ENCODE results near the gene TMPRSS11F. TPM values are rescaled to one million over a fixed set of nuclear protein-coding genes. Genes with fewer than 3 reads are reported as not detected.

Gene TMPRSS11F
- total and polyA plus RNA-seq, 2 donors (not counting 1 experiment from before 2014, with no cell fraction given), result not detected

- no peak overlapping the region for H3K27ac ChIP-seq (ENCODE audit: low read length in 2 of 2)
Measured at GRCh38 chr4:68145261-68145660, 15.6 kb upstream of the TMPRSS11F start.

GRCh38 chr4:68141852-68142251 lies 12.2 kb upstream of the TMPRSS11F start:
- H3K27me3 Mint-ChIP-seq, result no peaks in the 10 kb centered on the region
- H3K36me3 ChIP-seq (replicated peaks in 1 of 2; ENCODE audit: control extremely low read depth in 1 of 2, control insufficient read depth in 1 of 2, extremely low read depth in 1 of 2, insufficient read depth in 2 of 2, low read length in 1 of 2), result no peaks in the 10 kb centered on the region
- H2AFZ ChIP-seq (ENCODE audit: insufficient read depth, low read depth, low read length, poor library complexity, severe bottlenecking), result no peak overlapping the region
- DNase-seq (no peak), ATAC-seq (ENCODE audit: low read depth) (no peak)
- ChIA-PET CTCF (no interaction called here), POLR2A (no interaction called here)
- no CpG with 5 or more reads among the region's 1 CpG for WGBS (ENCODE audit: insufficient coverage)
- no peak for TF ChIP-seq EZH2 (IDR thresholded peaks at IDR 0.05; ENCODE audit: borderline replicate concordance, insufficient read depth, low read depth, low read length, poor library complexity, severe bottlenecking)
- TF ChIP-seq, protein P1, sequence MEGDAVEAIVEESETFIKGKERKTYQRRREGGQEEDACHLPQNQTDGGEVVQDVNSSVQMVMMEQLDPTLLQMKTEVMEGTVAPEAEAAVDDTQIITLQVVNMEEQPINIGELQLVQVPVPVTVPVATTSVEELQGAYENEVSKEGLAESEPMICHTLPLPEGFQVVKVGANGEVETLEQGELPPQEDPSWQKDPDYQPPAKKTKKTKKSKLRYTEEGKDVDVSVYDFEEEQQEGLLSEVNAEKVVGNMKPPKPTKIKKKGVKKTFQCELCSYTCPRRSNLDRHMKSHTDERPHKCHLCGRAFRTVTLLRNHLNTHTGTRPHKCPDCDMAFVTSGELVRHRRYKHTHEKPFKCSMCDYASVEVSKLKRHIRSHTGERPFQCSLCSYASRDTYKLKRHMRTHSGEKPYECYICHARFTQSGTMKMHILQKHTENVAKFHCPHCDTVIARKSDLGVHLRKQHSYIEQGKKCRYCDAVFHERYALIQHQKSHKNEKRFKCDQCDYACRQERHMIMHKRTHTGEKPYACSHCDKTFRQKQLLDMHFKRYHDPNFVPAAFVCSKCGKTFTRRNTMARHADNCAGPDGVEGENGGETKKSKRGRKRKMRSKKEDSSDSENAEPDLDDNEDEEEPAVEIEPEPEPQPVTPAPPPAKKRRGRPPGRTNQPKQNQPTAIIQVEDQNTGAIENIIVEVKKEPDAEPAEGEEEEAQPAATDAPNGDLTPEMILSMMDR (IDR thresholded peaks at IDR 0.05), result no peak
- H3K27me3 ChIP-seq (replicated peaks in 1 of 4; ENCODE audit: control extremely low read depth in 1 of 4, control insufficient read depth in 3 of 4, insufficient read depth in 4 of 4, low read length in 3 of 4), result no peaks in the 10 kb centered on the region
- H3K27ac ChIP-seq (ENCODE audit: low read length in 2 of 2), result no peak overlapping the region
- no peaks in the 10 kb centered on the region for H3K4me1 ChIP-seq (ENCODE audit: control insufficient read depth in 2 of 2, insufficient read depth in 2 of 2, low read length in 2 of 2)
- H3K79me2 ChIP-seq (ENCODE audit: control insufficient read depth, insufficient read depth, low read length), result no peaks in the 10 kb centered on the region
- H3K9me3 Mint-ChIP-seq (ENCODE audit: insufficient read depth), result peaks cover 2% of the 10 kb centered on the region
- no peaks in the 10 kb centered on the region for H4K20me1 ChIP-seq (ENCODE audit: control insufficient read depth, insufficient read depth, low read length, poor library complexity, severe bottlenecking)
- H3K4me2 ChIP-seq (replicated peaks; ENCODE audit: low read depth, low read length, poor library complexity, severe bottlenecking), result no peak overlapping the region
- H3K4me3 Mint-ChIP-seq, result no peak overlapping the region
- H3K4me1 Mint-ChIP-seq, result no peaks in the 10 kb centered on the region
- intact Hi-C loops (cut with micrococcal nuclease), result no loop called here
- no peak overlapping the region for H3K27ac Mint-ChIP-seq
- H3K9ac ChIP-seq (ENCODE audit: low read length), result no peak overlapping the region
- no peaks in the 10 kb centered on the region for H3K9me3 ChIP-seq (ENCODE audit: control extremely low read depth in 1 of 3, control insufficient read depth in 2 of 3, insufficient read depth in 1 of 3, low read length in 2 of 3)
- no peak overlapping the region for H3K4me3 ChIP-seq (ENCODE audit: control extremely low read depth in 1 of 5, extremely low read depth in 1 of 5, insufficient read depth in 1 of 5, low read depth in 2 of 5, low read length in 4 of 5)

More at GRCh38 chr4:68145261-68145660, 15.6 kb upstream of the TMPRSS11F start:
- TF ChIP-seq EZH2 (IDR thresholded peaks at IDR 0.05; ENCODE audit: borderline replicate concordance, insufficient read depth, low read depth, low read length, poor library complexity, severe bottlenecking), result no peak
- TF ChIP-seq, protein P1 (IDR thresholded peaks at IDR 0.05), result no peak
- Mint-ChIP-seq H3K27me3 (no peaks in the 10 kb centered on the region), H3K9me3 (ENCODE audit: insufficient read depth) (peaks cover 2% of the 10 kb centered on the region), H3K4me1 (no peaks in the 10 kb centered on the region), H3K27ac (no peak overlapping the region), H3K4me3 (no peak overlapping the region)
- H3K79me2 ChIP-seq (ENCODE audit: control insufficient read depth, insufficient read depth, low read length), result no peaks in the 10 kb centered on the region
- intact Hi-C loops (cut with micrococcal nuclease), result no loop called here
- DNase-seq (no peak), ATAC-seq (ENCODE audit: low read depth) (no peak)
- H3K4me3 ChIP-seq (ENCODE audit: control extremely low read depth in 1 of 5, extremely low read depth in 1 of 5, insufficient read depth in 1 of 5, low read depth in 2 of 5, low read length in 4 of 5), result no peak overlapping the region
- no peaks in the 10 kb centered on the region for H4K20me1 ChIP-seq (ENCODE audit: control insufficient read depth, insufficient read depth, low read length, poor library complexity, severe bottlenecking)
- H3K4me1 ChIP-seq (ENCODE audit: control insufficient read depth in 2 of 2, insufficient read depth in 2 of 2, low read length in 2 of 2), result no peaks in the 10 kb centered on the region
- no peak overlapping the region for H3K9ac ChIP-seq (ENCODE audit: low read length)
- CTCF ChIA-PET, result no interaction called here
- H3K4me2 ChIP-seq (replicated peaks; ENCODE audit: low read depth, low read length, poor library complexity, severe bottlenecking), result no peak overlapping the region
- peaks cover 0 to 10% (median 0%) of the 10 kb centered on the region in 3 donors for H3K9me3 ChIP-seq (ENCODE audit: control extremely low read depth in 1 of 3, control insufficient read depth in 2 of 3, insufficient read depth in 1 of 3, low read length in 2 of 3)
- H2AFZ ChIP-seq (ENCODE audit: insufficient read depth, low read depth, low read length, poor library complexity, severe bottlenecking), result no peak overlapping the region
- no CpG with 5 or more reads among the region's 1 CpG for WGBS (ENCODE audit: insufficient coverage)
- H3K27me3 ChIP-seq (replicated peaks in 1 of 4; ENCODE audit: control extremely low read depth in 1 of 4, control insufficient read depth in 3 of 4, insufficient read depth in 4 of 4, low read length in 3 of 4), result peaks cover 0 to 3% (median 0%) of the 10 kb centered on the region in 4 experiments
- H3K36me3 ChIP-seq (replicated peaks in 1 of 2; ENCODE audit: control extremely low read depth in 1 of 2, control insufficient read depth in 1 of 2, extremely low read depth in 1 of 2, insufficient read depth in 2 of 2, low read length in 1 of 2), result no peaks in the 10 kb centered on the region
- POLR2A ChIA-PET, result no interaction called here
